NOMO-1 treated with dmso at 0.1 percent for 144 hours (cell line): Measurements from ENCODE around the gene KRT82.

Experiments
- DNase-seq: peaks from one replicate; lab custom pipeline; 2025; ENCODE audit not compliant: unreplicated experiment; lab: John Stamatoyannopoulos, UW

Gene KRT82

GRCh38 chr12:52436000-52436827 is 30.1 kb upstream of the KRT82 start:
- no peak for DNase-seq

- no peak for DNase-seq
These were observed 29.5 kb upstream of the KRT82 start for GRCh38 chr12:52435659-52435999.

- no peak for DNase-seq
These were observed 28.8 kb upstream of the KRT82 start for GRCh38 chr12:52434760-52435530.

GRCh38 chr12:52434081-52434733 is 28.1 kb upstream of the KRT82 start, which contains the start of gene KRT75:
KRT75 (minus strand) TSS chr12:52434371; CDS start chr12:52434304, 67 bp downstream.
- DNase-seq: no peak

- DNase-seq: no peak
These were observed 27.5 kb upstream of the KRT82 start for GRCh38 chr12:52433501-52434080.

GRCh38 chr12:52432559-52433207 is 26.5 kb upstream of the KRT82 start:
- DNase-seq: no peak

- DNase-seq: no peak
These were observed 22.0 kb upstream of the KRT82 start for GRCh38 chr12:52428121-52428520.

- no peak for DNase-seq
These were observed 20.9 kb upstream of the KRT82 start for GRCh38 chr12:52427083-52427482.

- no peak for DNase-seq
These were observed 19.9 kb upstream of the KRT82 start for GRCh38 chr12:52426034-52426433.

- no peak for DNase-seq
These were observed 19.3 kb upstream of the KRT82 start for GRCh38 chr12:52425466-52425865.

GRCh38 chr12:52423661-52424500 is 17.7 kb upstream of the KRT82 start:
- DNase-seq: no peak

GRCh38 chr12:52423035-52423434 is 16.9 kb upstream of the KRT82 start:
- no peak for DNase-seq

GRCh38 chr12:52419656-52420055 is 13.5 kb upstream of the KRT82 start:
- DNase-seq: no peak

GRCh38 chr12:52418576-52419110 is 12.5 kb upstream of the KRT82 start:
- no peak for DNase-seq

- no peak for DNase-seq
These were observed 11.6 kb upstream of the KRT82 start for GRCh38 chr12:52417740-52418139.

GRCh38 chr12:52416795-52417194 is 10.7 kb upstream of the KRT82 start:
- DNase-seq: no peak

- DNase-seq: no peak
These were observed 10.0 kb upstream of the KRT82 start for GRCh38 chr12:52415870-52416750.

- DNase-seq: no peak
These were observed 8.8 kb upstream of the KRT82 start for GRCh38 chr12:52414936-52415335.
